ENCODE data around the gene CTCF. TPM values are rescaled to one million over a fixed set of nuclear protein-coding genes. Genes with fewer than 3 reads are reported as not detected.
A peak's percentile ranks its signal among the peaks of the same experiment; 100 is the strongest.

Gene CTCF
- total and polyA plus RNA-seq, 2 experiments from 2014 or later = 64.5 to 72.3 TPM

DNA sequence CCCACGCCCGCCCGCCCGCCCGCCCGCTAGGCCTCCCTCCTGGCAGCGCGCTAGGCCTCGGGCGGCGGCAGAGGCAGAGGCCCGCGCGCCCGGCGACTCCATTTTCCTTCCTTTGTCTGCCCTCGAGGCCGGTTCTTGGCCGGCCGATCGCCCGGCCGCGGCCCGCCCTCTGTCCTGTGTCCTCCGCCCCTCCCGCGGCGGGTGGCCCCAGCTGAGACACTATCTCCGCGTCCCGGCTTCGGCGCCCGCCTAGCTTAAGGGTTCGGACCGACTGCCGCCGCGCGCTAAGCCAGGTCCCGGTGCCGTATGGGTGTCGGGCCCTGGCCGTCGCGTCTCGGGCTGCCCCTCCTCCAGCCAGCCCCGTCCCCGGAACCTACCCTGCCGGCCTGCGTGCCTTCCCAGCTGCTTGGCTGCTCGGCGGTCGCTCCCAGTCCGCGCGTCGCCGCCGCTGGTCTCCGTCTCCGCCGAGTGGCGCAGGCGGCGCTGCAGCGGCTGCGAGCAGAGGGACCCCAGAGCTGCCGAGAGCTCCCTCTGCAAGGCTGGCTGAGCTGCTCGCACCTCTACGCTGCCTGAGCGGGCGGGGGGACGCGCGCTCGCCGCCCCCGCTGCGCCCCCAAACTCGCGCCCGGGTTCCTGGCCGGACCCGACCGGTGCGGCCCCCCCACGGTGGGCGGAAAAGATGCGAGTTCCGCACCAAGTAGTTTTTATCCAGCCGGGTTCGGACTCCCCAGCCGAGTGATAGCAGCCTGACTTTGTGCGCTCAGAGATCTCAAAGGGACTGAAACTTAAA is 787 bp downstream of the CTCF start:
- peak overlapping the region; percentile 78 for H3K4me3 ChIP-seq
- H3K4me1 Mint-ChIP-seq = peaks cover 21% of the 10 kb centered on the region
- ATAC-seq = peak; percentile 47
- H3K4me3 Mint-ChIP-seq = peak overlapping the region; percentile 85
- H3K4me1 ChIP-seq (ENCODE audit: insufficient read depth) = peaks cover 16% of the 10 kb centered on the region
- H4K20me1 ChIP-seq (replicated peaks; ENCODE audit: insufficient read depth) = peaks cover 17% of the 10 kb centered on the region
- TF ChIP-seq CREB1 (CRISPR knock-in tag; IDR thresholded peaks at IDR 0.05; ENCODE audit: low read depth) (no peak), POLR2AphosphoS5 (IDR thresholded peaks at IDR 0.05; ENCODE audit: low read depth) (peak; percentile 69), ZNF331 (CRISPR knock-in tag; IDR thresholded peaks at IDR 0.05; ENCODE audit: low read depth) (no peak)
- TF ChIP-seq, protein P1, sequence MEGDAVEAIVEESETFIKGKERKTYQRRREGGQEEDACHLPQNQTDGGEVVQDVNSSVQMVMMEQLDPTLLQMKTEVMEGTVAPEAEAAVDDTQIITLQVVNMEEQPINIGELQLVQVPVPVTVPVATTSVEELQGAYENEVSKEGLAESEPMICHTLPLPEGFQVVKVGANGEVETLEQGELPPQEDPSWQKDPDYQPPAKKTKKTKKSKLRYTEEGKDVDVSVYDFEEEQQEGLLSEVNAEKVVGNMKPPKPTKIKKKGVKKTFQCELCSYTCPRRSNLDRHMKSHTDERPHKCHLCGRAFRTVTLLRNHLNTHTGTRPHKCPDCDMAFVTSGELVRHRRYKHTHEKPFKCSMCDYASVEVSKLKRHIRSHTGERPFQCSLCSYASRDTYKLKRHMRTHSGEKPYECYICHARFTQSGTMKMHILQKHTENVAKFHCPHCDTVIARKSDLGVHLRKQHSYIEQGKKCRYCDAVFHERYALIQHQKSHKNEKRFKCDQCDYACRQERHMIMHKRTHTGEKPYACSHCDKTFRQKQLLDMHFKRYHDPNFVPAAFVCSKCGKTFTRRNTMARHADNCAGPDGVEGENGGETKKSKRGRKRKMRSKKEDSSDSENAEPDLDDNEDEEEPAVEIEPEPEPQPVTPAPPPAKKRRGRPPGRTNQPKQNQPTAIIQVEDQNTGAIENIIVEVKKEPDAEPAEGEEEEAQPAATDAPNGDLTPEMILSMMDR (conservative IDR thresholded peaks at IDR 0.05; ENCODE audit: low read depth in 2 of 2) = peak in 1 of 2 experiments; percentile 46; a peak in 2 of 4 replicates
- TF ChIP-seq, protein P2, sequence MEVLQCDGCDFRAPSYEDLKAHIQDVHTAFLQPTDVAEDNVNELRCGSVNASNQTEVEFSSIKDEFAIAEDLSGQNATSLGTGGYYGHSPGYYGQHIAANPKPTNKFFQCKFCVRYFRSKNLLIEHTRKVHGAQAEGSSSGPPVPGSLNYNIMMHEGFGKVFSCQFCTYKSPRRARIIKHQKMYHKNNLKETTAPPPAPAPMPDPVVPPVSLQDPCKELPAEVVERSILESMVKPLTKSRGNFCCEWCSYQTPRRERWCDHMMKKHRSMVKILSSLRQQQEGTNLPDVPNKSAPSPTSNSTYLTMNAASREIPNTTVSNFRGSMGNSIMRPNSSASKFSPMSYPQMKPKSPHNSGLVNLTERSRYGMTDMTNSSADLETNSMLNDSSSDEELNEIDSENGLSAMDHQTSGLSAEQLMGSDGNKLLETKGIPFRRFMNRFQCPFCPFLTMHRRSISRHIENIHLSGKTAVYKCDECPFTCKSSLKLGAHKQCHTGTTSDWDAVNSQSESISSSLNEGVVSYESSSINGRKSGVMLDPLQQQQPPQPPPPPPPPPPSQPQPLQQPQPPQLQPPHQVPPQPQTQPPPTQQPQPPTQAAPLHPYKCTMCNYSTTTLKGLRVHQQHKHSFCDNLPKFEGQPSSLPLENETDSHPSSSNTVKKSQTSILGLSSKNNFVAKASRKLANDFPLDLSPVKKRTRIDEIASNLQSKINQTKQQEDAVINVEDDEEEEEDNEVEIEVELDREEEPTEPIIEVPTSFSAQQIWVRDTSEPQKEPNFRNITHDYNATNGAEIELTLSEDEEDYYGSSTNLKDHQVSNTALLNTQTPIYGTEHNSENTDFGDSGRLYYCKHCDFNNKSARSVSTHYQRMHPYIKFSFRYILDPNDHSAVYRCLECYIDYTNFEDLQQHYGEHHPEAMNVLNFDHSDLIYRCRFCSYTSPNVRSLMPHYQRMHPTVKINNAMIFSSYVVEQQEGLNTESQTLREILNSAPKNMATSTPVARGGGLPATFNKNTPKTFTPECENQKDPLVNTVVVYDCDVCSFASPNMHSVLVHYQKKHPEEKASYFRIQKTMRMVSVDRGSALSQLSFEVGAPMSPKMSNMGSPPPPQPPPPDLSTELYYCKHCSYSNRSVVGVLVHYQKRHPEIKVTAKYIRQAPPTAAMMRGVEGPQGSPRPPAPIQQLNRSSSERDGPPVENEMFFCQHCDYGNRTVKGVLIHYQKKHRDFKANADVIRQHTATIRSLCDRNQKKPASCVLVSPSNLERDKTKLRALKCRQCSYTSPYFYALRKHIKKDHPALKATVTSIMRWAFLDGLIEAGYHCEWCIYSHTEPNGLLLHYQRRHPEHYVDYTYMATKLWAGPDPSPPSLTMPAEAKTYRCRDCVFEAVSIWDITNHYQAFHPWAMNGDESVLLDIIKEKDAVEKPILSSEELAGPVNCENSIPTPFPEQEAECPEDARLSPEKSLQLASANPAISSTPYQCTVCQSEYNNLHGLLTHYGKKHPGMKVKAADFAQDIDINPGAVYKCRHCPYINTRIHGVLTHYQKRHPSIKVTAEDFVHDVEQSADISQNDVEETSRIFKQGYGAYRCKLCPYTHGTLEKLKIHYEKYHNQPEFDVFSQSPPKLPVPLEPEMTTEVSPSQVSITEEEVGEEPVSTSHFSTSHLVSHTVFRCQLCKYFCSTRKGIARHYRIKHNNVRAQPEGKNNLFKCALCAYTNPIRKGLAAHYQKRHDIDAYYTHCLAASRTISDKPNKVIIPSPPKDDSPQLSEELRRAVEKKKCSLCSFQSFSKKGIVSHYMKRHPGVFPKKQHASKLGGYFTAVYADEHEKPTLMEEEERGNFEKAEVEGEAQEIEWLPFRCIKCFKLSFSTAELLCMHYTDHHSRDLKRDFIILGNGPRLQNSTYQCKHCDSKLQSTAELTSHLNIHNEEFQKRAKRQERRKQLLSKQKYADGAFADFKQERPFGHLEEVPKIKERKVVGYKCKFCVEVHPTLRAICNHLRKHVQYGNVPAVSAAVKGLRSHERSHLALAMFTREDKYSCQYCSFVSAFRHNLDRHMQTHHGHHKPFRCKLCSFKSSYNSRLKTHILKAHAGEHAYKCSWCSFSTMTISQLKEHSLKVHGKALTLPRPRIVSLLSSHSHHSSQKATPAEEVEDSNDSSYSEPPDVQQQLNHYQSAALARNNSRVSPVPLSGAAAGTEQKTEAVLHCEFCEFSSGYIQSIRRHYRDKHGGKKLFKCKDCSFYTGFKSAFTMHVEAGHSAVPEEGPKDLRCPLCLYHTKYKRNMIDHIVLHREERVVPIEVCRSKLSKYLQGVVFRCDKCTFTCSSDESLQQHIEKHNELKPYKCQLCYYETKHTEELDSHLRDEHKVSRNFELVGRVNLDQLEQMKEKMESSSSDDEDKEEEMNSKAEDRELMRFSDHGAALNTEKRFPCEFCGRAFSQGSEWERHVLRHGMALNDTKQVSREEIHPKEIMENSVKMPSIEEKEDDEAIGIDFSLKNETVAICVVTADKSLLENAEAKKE (CRISPR knock-in tag; IDR thresholded peaks at IDR 0.05) = no peak
- H2AFZ ChIP-seq = peak overlapping the region; percentile 58; the same call in 1 of the 2 replicates
- no peaks in the 10 kb centered on the region; the same call in 1 of the 2 replicates for H3K36me3 ChIP-seq (ENCODE audit: insufficient read depth)
- H3K36me3 Mint-ChIP-seq (ENCODE audit: low read depth) = peaks cover 4% of the 10 kb centered on the region; the same call in 1 of the 3 replicates
- H3K27me3 Mint-ChIP-seq (ENCODE audit: insufficient read depth, low read depth, poor library complexity) = peaks cover 2% of the 10 kb centered on the region
- peak overlapping the region; percentile 99 for H3K27ac ChIP-seq (ENCODE audit: low read depth)
- H3F3A ChIP-seq (replicated peaks; ENCODE audit: low read depth) = peaks cover 13% of the 10 kb centered on the region; the same call in 1 of the 2 replicates
- H3K27ac Mint-ChIP-seq = peak overlapping the region; percentile 93
- H3K79me2 ChIP-seq (replicated peaks; ENCODE audit: insufficient read depth) = peaks cover 81% of the 10 kb centered on the region
- H3K4me2 ChIP-seq = peak overlapping the region; percentile 90
- DNase-seq (ENCODE audit: low spot score) = peak; percentile 74
- no peaks in the 10 kb centered on the region for H3K27me3 ChIP-seq (ENCODE audit: insufficient read depth)
- no peaks in the 10 kb centered on the region for H3K9me3 Mint-ChIP-seq
- H3K9me2 ChIP-seq (ENCODE audit: insufficient read depth) = no peaks in the 10 kb centered on the region
